HCT116 (cell line): ENCODE data around the gene ANGEL1.

Experiments used
- ATF3 ChIP-seq: IDR thresholded peaks from 2 replicates; pipeline ENCODE4 v1.6.1; 2012
- CEBPB ChIP-seq: IDR thresholded peaks from 2 replicates; pipeline ENCODE4 v1.6.1; 2012; ENCODE audit warnings: low read depth
- CTCF ChIP-seq, 3 experiments: fragments of 200-600 bp in 1 of 3; sonication (generic) in 1 of 3; IDR thresholded peaks in 2 of 3; conservative IDR thresholded peaks in 1 of 3; 2 replicates each; pipeline ENCODE4 v1.5.1; 2012 to 2017; ENCODE audit warnings: low read depth in 2 of 3, low read length in 2 of 3, antibody characterized with exemption in 1 of 3, borderline replicate concordance in 1 of 3, control low read depth in 1 of 3, mild to moderate bottlenecking in 1 of 3, mixed read lengths in 1 of 3, mixed run types in 1 of 3, moderate library complexity in 1 of 3; ENCODE audit not compliant: insufficient read depth in 1 of 3
- EZH2phosphoT487 ChIP-seq: fragments of 200-600 bp; IDR thresholded peaks from 2 replicates; pipeline ENCODE4 v1.6.1; 2018; ENCODE audit warnings: antibody characterized with exemption, borderline replicate concordance
- FOSL1 ChIP-seq: IDR thresholded peaks from 2 replicates; pipeline ENCODE4 v1.6.1; 2012; ENCODE audit warnings: low read depth
- JUND ChIP-seq: IDR thresholded peaks from 2 replicates; pipeline ENCODE4 v1.6.1; 2012
- MAX ChIP-seq: IDR thresholded peaks from 2 replicates; pipeline ENCODE4 v1.6.1; 2012
- POLR2A ChIP-seq: IDR thresholded peaks from 2 replicates; pipeline ENCODE4 v1.7.0; 2011; ENCODE audit warnings: borderline replicate concordance; ENCODE audit not compliant: insufficient read depth, insufficient read length; ENCODE audit errors: extremely low read depth
- POLR2AphosphoS5 ChIP-seq: IDR thresholded peaks from 2 replicates; pipeline ENCODE4 v1.6.1; 2011; ENCODE audit warnings: mild to moderate bottlenecking, low read depth, low read length, moderate library complexity
- RAD21 ChIP-seq: IDR thresholded peaks from 2 replicates; pipeline ENCODE4 v1.6.1; 2012; ENCODE audit warnings: low read depth, mild to moderate bottlenecking
- REST ChIP-seq: IDR thresholded peaks from 2 replicates; pipeline ENCODE4 v1.6.1; 2012; ENCODE audit warnings: low read depth
- SIN3A ChIP-seq: IDR thresholded peaks from 2 replicates; pipeline ENCODE4 v1.6.1; 2012; ENCODE audit warnings: low read depth
- ZBTB33 ChIP-seq: IDR thresholded peaks from 2 replicates; pipeline ENCODE4 v1.6.1; 2011; ENCODE audit warnings: mild to moderate bottlenecking, low read length, moderate library complexity; ENCODE audit not compliant: insufficient replicate concordance; ENCODE audit errors: extremely low read depth
- ZFX ChIP-seq: fragments of 450-650 bp; IDR thresholded peaks from 2 replicates; pipeline ENCODE4 v1.6.1; 2017

- TF ChIP-seq POLR2A (no peak), ZFX (no peak), FOSL1 (no peak), MAX (no peak), CTCF (IDR thresholded peaks at IDR 0.05 in 2 of 3, conservative IDR thresholded peaks at IDR 0.05 in 1 of 3; ENCODE audit: borderline replicate concordance in 1 of 3, insufficient read depth in 1 of 3, low read depth in 2 of 3, low read length in 2 of 3) (no peak), EZH2phosphoT487 (no peak), ZBTB33 (no peak), JUND (no peak), POLR2AphosphoS5 (no peak), CEBPB (no peak), SIN3A (no peak), REST (no peak), ATF3 (no peak), RAD21 (no peak)
Observed at GRCh38 chr14:76856769-76857168, 44.1 kb upstream of the ANGEL1 start.
